Activated CD4-positive, alpha-beta memory T cell treated with anti-CD3 and anti-CD28 coated beads for 36 hours (primary cell): ENCODE measurements around the gene SLAMF6. TPM values are rescaled to one million over a fixed set of nuclear protein-coding genes. Genes with fewer than 3 reads are reported as not detected.
"Not testable (repeated sequence)": the region's sequence is repeated elsewhere in the genome, so short reads cannot be mapped to it uniquely, and the experiment has no call there.

Experiments used
- CTCF ChIA-PET: fragments of 350-600 bp; sonication (Branson Sonifier 250); formaldehyde crosslinking; loops from one replicate; lab custom pipeline; 2021; ENCODE audit warnings: antibody characterized with exemption, inconsistent platforms; lab: Charles Lee
- POLR2A ChIA-PET: fragments of 350-600 bp; sonication (Branson Sonifier 250); formaldehyde crosslinking; loops from one replicate; lab custom pipeline; 2021; ENCODE audit warnings: antibody characterized with exemption; lab: Charles Lee
- DNase-seq: peaks from one replicate; pipeline ENCODE4 v3.0.0-alpha.2; 2020
- H3K27ac Mint-ChIP-seq: one replicate; pipeline ENCODE4 v1.8.0; 2021; ENCODE audit warnings: mixed read lengths
- H3K27me3 Mint-ChIP-seq: one replicate; pipeline ENCODE4 v1.8.0; 2021; ENCODE audit warnings: mixed read lengths
- H3K36me3 Mint-ChIP-seq: one replicate; pipeline ENCODE4 v1.8.0; 2021; ENCODE audit warnings: mixed read lengths
- H3K4me1 Mint-ChIP-seq: one replicate; pipeline ENCODE4 v1.8.0; 2021; ENCODE audit warnings: low read depth, mixed read lengths
- H3K4me3 Mint-ChIP-seq: one replicate; pipeline ENCODE4 v1.8.0; 2021; ENCODE audit warnings: mild to moderate bottlenecking, mixed read lengths
- H3K9me3 Mint-ChIP-seq: one replicate; pipeline ENCODE4 v1.8.0; 2021; ENCODE audit warnings: mixed read lengths
- intact Hi-C: fragments of 100-400 bp; cut with micrococcal nuclease; formaldehyde crosslinking; loops from one replicate; pipeline ENCODE4 v1.15.1; 2023
- total RNA-seq, 2 experiments: library from RNA; stranded (reverse); gene quantifications; one replicate each; pipeline ENCODE4 v1.2.3, GENCODE V29; 2021

Gene SLAMF6
- 10 to 100 TPM; 38.3 to 40.9 TPM for total RNA-seq

DNA sequence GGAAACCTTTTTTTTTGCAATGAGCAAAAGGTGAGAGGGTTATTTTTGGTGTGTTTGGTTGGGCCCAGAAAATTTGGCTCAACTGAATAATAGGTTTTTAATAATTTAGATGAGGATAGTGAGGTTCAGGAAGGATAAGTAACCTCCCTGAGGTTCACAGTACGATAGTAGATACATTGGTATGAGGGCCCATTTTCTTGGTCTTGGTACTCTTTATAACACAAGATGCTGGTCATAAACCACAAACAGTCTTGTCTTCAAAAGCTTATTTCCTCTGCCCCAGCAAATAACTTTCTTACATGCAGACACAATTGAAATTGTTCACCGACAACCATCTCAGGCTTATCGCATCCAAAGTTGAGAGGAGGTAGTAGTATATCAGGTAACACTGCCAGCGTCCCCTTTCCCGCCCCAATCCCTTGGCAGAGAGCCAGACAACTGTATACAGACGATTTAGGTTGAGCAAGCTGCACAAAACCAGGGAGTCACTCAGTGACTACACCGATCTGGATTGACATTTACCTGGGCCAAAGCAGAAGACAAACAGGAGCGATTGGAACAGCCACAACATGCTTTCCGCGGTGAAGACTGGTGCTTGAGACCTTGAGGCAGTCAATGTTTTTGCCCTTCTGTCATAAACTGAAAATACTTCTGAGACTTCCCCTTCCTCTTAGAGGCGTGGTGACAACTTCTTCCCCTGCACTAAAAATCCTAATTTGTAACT lies at the start of gene SLAMF6:
Gene SLAMF6, minus strand, starts transcription at position 634 of the 724 bp plus-strand sequence. Its CDS starts 63 bp downstream, at position 571.
- CTCF ChIA-PET = interaction anchor here (0.7 to 2.8 kb wide), 8 partner anchors 14 to 168 kb away, joined by 3 to 11 read pairs (median 4); no protein-coding TSS in a partner anchor
- H3K4me3 Mint-ChIP-seq = peak within 1 kb of the TSS; percentile 92
- DNase-seq = peak; percentile 68
- H3K36me3 Mint-ChIP-seq = peaks cover 48% of the 10 kb centered on the region
- no peaks in the 10 kb centered on the region for H3K27me3 Mint-ChIP-seq
- H3K4me1 Mint-ChIP-seq = peaks cover 70% of the 10 kb centered on the region
- H3K27ac Mint-ChIP-seq = peak within 1 kb of the TSS; percentile 92
- peaks cover 34% of the 10 kb centered on the region for H3K9me3 Mint-ChIP-seq
- POLR2A ChIA-PET = interaction anchor here (0.9 to 2.3 kb wide), 6 partner anchors 9 to 104 kb away, joined by 3 to 9 read pairs (median 3); no protein-coding TSS in a partner anchor
- intact Hi-C loops = loop anchor here (1.0 to 5.0 kb wide), 2 partner anchors 104 to 150 kb away; no protein-coding TSS in a partner anchor

- DNase-seq = no peak
- ChIA-PET POLR2A (no interaction called here), CTCF (interaction anchor here (1.3 kb wide), 1 partner anchor 36 kb away, joined by 4 read pairs; no protein-coding TSS in a partner anchor)
- no peaks in the 10 kb centered on the region for H3K27me3 Mint-ChIP-seq
- peak overlapping the region; percentile 85 for H3K27ac Mint-ChIP-seq
- intact Hi-C loops = no loop called here
- peaks cover 92% of the 10 kb centered on the region for H3K4me1 Mint-ChIP-seq
- peaks cover 8% of the 10 kb centered on the region for H3K36me3 Mint-ChIP-seq
- no peaks in the 10 kb centered on the region for H3K9me3 Mint-ChIP-seq
- no peak overlapping the region for H3K4me3 Mint-ChIP-seq
These were observed 47.8 kb upstream of the SLAMF6 start for GRCh38 chr1:160570840-160571239.

- H3K27ac Mint-ChIP-seq = peak overlapping the region; percentile 91
- ChIA-PET POLR2A (interaction anchor here (1.0 kb wide), 2 partner anchors 39 to 116 kb away, joined by 3 to 4 read pairs; no protein-coding TSS in a partner anchor), CTCF (no interaction called here)
- no peaks in the 10 kb centered on the region for H3K9me3 Mint-ChIP-seq
- H3K4me1 Mint-ChIP-seq = peaks cover 91% of the 10 kb centered on the region
- peaks cover 9% of the 10 kb centered on the region for H3K36me3 Mint-ChIP-seq
- no peaks in the 10 kb centered on the region for H3K27me3 Mint-ChIP-seq
- intact Hi-C loops = no loop called here
- DNase-seq = no peak
- peak overlapping the region; percentile 11 for H3K4me3 Mint-ChIP-seq
These were observed 46.8 kb upstream of the SLAMF6 start for GRCh38 chr1:160569806-160570205.

- Mint-ChIP-seq H3K4me3 (peak overlapping the region; percentile 70), H3K9me3 (peaks cover 4% of the 10 kb centered on the region), H3K27ac (peak overlapping the region; percentile 91), H3K4me1 (peaks cover 90% of the 10 kb centered on the region), H3K27me3 (no peaks in the 10 kb centered on the region), H3K36me3 (peaks cover 17% of the 10 kb centered on the region)
- CTCF ChIA-PET = interaction anchor here (0.9 kb wide), 1 partner anchor 12 kb away, joined by 4 read pairs; no protein-coding TSS in a partner anchor
- DNase-seq = peak; percentile 85
- POLR2A ChIA-PET = interaction anchor here (3.0 kb wide), 1 partner anchor 38 kb away, joined by 7 read pairs; no protein-coding TSS in a partner anchor
- intact Hi-C loops = loop anchor here (1.0 kb wide), 2 partner anchors 8 to 9 kb away; no protein-coding TSS in a partner anchor
These were observed 45.0 kb upstream of the SLAMF6 start for GRCh38 chr1:160567858-160568682.

GRCh38 chr1:160567341-160567740 lies 44.3 kb upstream of the SLAMF6 start:
- H3K36me3 Mint-ChIP-seq = peaks cover 24% of the 10 kb centered on the region
- CTCF ChIA-PET = interaction anchor here (0.6 to 0.7 kb wide), 2 partner anchors 21 to 28 kb away, joined by 3 to 4 read pairs; no protein-coding TSS in a partner anchor

GRCh38 chr1:160565564-160565963 lies 42.5 kb upstream of the SLAMF6 start:
- Mint-ChIP-seq H3K27ac (peak overlapping the region; percentile 91), H3K9me3 (peaks cover 14% of the 10 kb centered on the region), H3K4me3 (peak overlapping the region; percentile 52), H3K36me3 (peaks cover 22% of the 10 kb centered on the region), H3K4me1 (peaks cover 91% of the 10 kb centered on the region), H3K27me3 (no peaks in the 10 kb centered on the region)
- POLR2A ChIA-PET = interaction anchor here (2.3 to 3.0 kb wide), 2 partner anchors 12 to 40 kb away, joined by 7 to 9 read pairs; no protein-coding TSS in a partner anchor
- no peak for DNase-seq
- CTCF ChIA-PET = interaction anchor here (1.1 to 2.1 kb wide), 5 partner anchors 9 to 53 kb away, joined by 3 to 6 read pairs (median 5); no protein-coding TSS in a partner anchor
- intact Hi-C loops = no loop called here

More at GRCh38 chr1:160567341-160567740, 44.3 kb upstream of the SLAMF6 start:
- no peak for DNase-seq
- Mint-ChIP-seq H3K9me3 (peaks cover 11% of the 10 kb centered on the region), H3K27me3 (no peaks in the 10 kb centered on the region), H3K27ac (peak overlapping the region; percentile 91), H3K4me3 (peak overlapping the region; percentile 70), H3K4me1 (peaks cover 90% of the 10 kb centered on the region)
- POLR2A ChIA-PET = interaction anchor here (0.8 to 3.0 kb wide), 2 partner anchors 10 to 39 kb away, joined by 4 to 7 read pairs; no protein-coding TSS in a partner anchor
- intact Hi-C loops = no loop called here

DNA sequence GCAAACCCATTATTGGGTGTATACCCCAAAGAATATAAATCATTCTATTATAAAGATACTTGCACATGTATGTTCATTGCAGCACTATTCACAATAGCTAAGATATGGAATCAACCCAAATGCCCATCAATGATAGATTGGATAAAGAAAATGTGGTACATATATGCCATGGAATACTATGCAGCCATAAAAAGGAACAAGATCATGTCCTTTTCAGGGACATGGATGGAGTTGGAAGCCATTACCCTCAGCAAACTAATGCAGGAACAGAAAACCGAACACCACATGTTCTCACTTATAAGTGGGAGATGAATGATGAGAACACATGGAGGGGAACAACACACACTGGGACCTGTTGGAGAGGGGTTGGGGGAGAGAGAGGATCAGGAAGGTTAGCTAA lies 40.2 kb upstream of the SLAMF6 start:
- H3K27me3 Mint-ChIP-seq, CTCF ChIA-PET, intact Hi-C loops, H3K4me3 Mint-ChIP-seq, DNase-seq: not testable (repeated sequence)
- peaks cover 14% of the 10 kb centered on the region for H3K9me3 Mint-ChIP-seq
- peak overlapping the region; percentile 47 for H3K27ac Mint-ChIP-seq
- POLR2A ChIA-PET = interaction anchor here (1.0 to 2.3 kb wide), 2 partner anchors 14 to 15 kb away, joined by 3 to 9 read pairs; no protein-coding TSS in a partner anchor
- peaks cover 93% of the 10 kb centered on the region for H3K4me1 Mint-ChIP-seq
- peaks cover 22% of the 10 kb centered on the region for H3K36me3 Mint-ChIP-seq

GRCh38 chr1:160562745-160563144 lies 39.7 kb upstream of the SLAMF6 start:
- H3K4me1 Mint-ChIP-seq = peaks cover 92% of the 10 kb centered on the region
- POLR2A ChIA-PET = interaction anchor here (1.0 kb wide), 1 partner anchor 15 kb away, joined by 3 read pairs; no protein-coding TSS in a partner anchor
- H3K4me3 Mint-ChIP-seq, CTCF ChIA-PET, H3K27me3 Mint-ChIP-seq, DNase-seq, intact Hi-C loops: not testable (repeated sequence)
- H3K36me3 Mint-ChIP-seq = peaks cover 22% of the 10 kb centered on the region
- peak overlapping the region; percentile 47 for H3K27ac Mint-ChIP-seq
- peaks cover 14% of the 10 kb centered on the region for H3K9me3 Mint-ChIP-seq

DNA sequence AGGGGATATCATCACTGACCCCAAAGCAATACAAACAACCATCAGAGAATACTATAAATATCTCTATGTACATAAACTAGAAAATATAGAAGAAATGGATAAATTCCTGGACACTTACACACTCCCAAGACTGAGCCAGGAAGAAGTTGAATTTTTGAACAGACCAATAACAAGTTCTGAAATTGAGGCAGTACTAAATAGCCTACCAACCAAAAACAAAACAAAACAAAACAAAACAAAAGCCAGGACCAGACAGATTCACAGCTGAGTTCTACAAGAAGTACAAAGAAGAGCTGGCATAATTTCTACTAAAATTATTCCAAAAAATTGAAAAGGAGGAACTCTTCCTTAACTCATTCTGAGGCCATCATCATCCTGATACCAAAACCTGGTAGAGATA lies 37.8 kb upstream of the SLAMF6 start:
- DNase-seq = no peak
- Mint-ChIP-seq H3K36me3 (peaks cover 22% of the 10 kb centered on the region), H3K27me3 (no peaks in the 10 kb centered on the region), H3K27ac (peak overlapping the region; percentile 91), H3K4me3 (peak overlapping the region; percentile 71), H3K9me3 (peaks cover 14% of the 10 kb centered on the region), H3K4me1 (peaks cover 82% of the 10 kb centered on the region)
- intact Hi-C loops = loop anchor here (1.0 to 2.0 kb wide), 2 partner anchors 16 to 40 kb away; no protein-coding TSS in a partner anchor
- ChIA-PET CTCF (interaction anchor here (0.7 to 2.4 kb wide), 8 partner anchors 10 to 46 kb away, joined by 3 to 8 read pairs (median 3); no protein-coding TSS in a partner anchor), POLR2A (interaction anchor here (0.9 to 3.8 kb wide), 5 partner anchors 16 to 147 kb away, joined by 3 to 31 read pairs (median 5); no protein-coding TSS in a partner anchor)

GRCh38 chr1:160560045-160560705 lies 37.1 kb upstream of the SLAMF6 start:
- peak overlapping the region; percentile 91 for H3K27ac Mint-ChIP-seq
- peaks cover 79% of the 10 kb centered on the region for H3K4me1 Mint-ChIP-seq
- DNase-seq = no peak
- no peaks in the 10 kb centered on the region for H3K27me3 Mint-ChIP-seq
- intact Hi-C loops = loop anchor here (2.0 kb wide), 1 partner anchor 17 kb away; no protein-coding TSS in a partner anchor
- H3K4me3 Mint-ChIP-seq = peak overlapping the region; percentile 71
- CTCF ChIA-PET = interaction anchor here (0.7 to 11.7 kb wide), 10 partner anchors 10 to 47 kb away, joined by 3 to 129 read pairs (median 4); no protein-coding TSS in a partner anchor
- POLR2A ChIA-PET = interaction anchor here (0.9 to 3.8 kb wide), 6 partner anchors 16 to 148 kb away, joined by 3 to 31 read pairs (median 5); no protein-coding TSS in a partner anchor
- peaks cover 14% of the 10 kb centered on the region for H3K9me3 Mint-ChIP-seq
- H3K36me3 Mint-ChIP-seq = peaks cover 21% of the 10 kb centered on the region
